Activated B cell treated with CpG ODN at 0.5 μM for 24 hours (primary cell): ENCODE results near the gene RAB40B. TPM values are rescaled to one million over a fixed set of nuclear protein-coding genes. Genes with fewer than 3 reads are reported as not detected.

ENCODE experiments used
- ATAC-seq: fragments of 200-7000 bp; cut with Tn5 transposase; one replicate; pipeline ENCODE4 v1.10.0; 2021; ENCODE audit warnings: low read depth, mild to moderate bottlenecking, moderate library complexity
- CTCF ChIA-PET: fragments of 350-600 bp; sonication (Branson Sonifier 250); formaldehyde crosslinking; loops from one replicate; lab custom pipeline; 2021; ENCODE audit warnings: antibody characterized with exemption; lab: Charles Lee
- POLR2A ChIA-PET: fragments of 350-600 bp; sonication (Branson Sonifier 250); formaldehyde crosslinking; loops from one replicate; lab custom pipeline; 2021; ENCODE audit warnings: antibody characterized with exemption; lab: Charles Lee
- DNase-seq: peaks from one replicate; pipeline ENCODE4 v3.0.0; 2022
- H3K27ac Mint-ChIP-seq: one replicate; pipeline ENCODE4 v1.8.0; 2020; ENCODE audit warnings: mixed read lengths
- H3K27me3 Mint-ChIP-seq: one replicate; pipeline ENCODE4 v1.8.0; 2021; ENCODE audit warnings: mixed read lengths
- H3K36me3 Mint-ChIP-seq: one replicate; pipeline ENCODE4 v1.8.0; 2021; ENCODE audit warnings: low read depth, mixed read lengths
- H3K4me1 Mint-ChIP-seq: one replicate; pipeline ENCODE4 v1.8.0; 2021; ENCODE audit warnings: mixed read lengths
- H3K4me3 Mint-ChIP-seq: one replicate; pipeline ENCODE4 v1.8.0; 2020; ENCODE audit warnings: mild to moderate bottlenecking, mixed read lengths
- H3K9me3 Mint-ChIP-seq: one replicate; pipeline ENCODE4 v1.8.0; 2020; ENCODE audit warnings: mixed read lengths
- CTCF ChIP-seq: fragments of 200-600 bp; IDR thresholded peaks from one replicate; pipeline ENCODE4 v1.8.0; 2022; ENCODE audit warnings: antibody characterized with exemption, mild to moderate bottlenecking
- intact Hi-C: fragments of 100-400 bp; cut with micrococcal nuclease; formaldehyde crosslinking; loops from one replicate; pipeline ENCODE4 v1.15.1; 2024
- total RNA-seq: library from RNA; stranded (reverse); gene quantifications from 2 replicates; pipeline ENCODE4 v1.2.3, GENCODE V29; 2022

RAB40B gene
- total RNA-seq, 1 donor from 2014 or later, result 2.6 TPM

GRCh38 chr17:82639628-82640027, 58.9 kb downstream of the RAB40B start:
- CTCF ChIA-PET, result no interaction called here
- no peak overlapping the region for H3K4me3 Mint-ChIP-seq
- H3K4me1 Mint-ChIP-seq, result peaks cover 13% of the 10 kb centered on the region
- DNase-seq (no peak), ATAC-seq (no peak)
- no peak overlapping the region for H3K27ac Mint-ChIP-seq
- TF ChIP-seq CTCF, result no peak
- peaks cover 8% of the 10 kb centered on the region for H3K9me3 Mint-ChIP-seq
- intact Hi-C loops, result no loop called here
- H3K27me3 Mint-ChIP-seq, result no peaks in the 10 kb centered on the region
- POLR2A ChIA-PET, result no interaction called here
- peaks cover 72% of the 10 kb centered on the region for H3K36me3 Mint-ChIP-seq

- TF ChIP-seq CTCF, result no peak
- Mint-ChIP-seq H3K36me3 (peaks cover 67% of the 10 kb centered on the region), H3K27ac (no peak overlapping the region), H3K27me3 (no peaks in the 10 kb centered on the region), H3K9me3 (peaks cover 8% of the 10 kb centered on the region), H3K4me3 (no peak overlapping the region), H3K4me1 (peaks cover 9% of the 10 kb centered on the region)
- ChIA-PET CTCF (no interaction called here), POLR2A (no interaction called here)
- intact Hi-C loops, result no loop called here
- no peak for ATAC-seq
- no peak for DNase-seq
Measured at GRCh38 chr17:82638183-82638773, 60.2 kb downstream of the RAB40B start.

GRCh38 chr17:82636626-82637598, 61.6 kb downstream of the RAB40B start:
- Mint-ChIP-seq H3K36me3 (peaks cover 63% of the 10 kb centered on the region), H3K4me1 (peaks cover 15% of the 10 kb centered on the region), H3K27me3 (no peaks in the 10 kb centered on the region), H3K27ac (no peak overlapping the region), H3K9me3 (peaks cover 8% of the 10 kb centered on the region), H3K4me3 (no peak overlapping the region)
- TF ChIP-seq CTCF, result no peak
- POLR2A ChIA-PET, result no interaction called here
- CTCF ChIA-PET, result interaction anchor here (0.7 kb wide), 1 partner anchor 19 kb away, joined by 3 read pairs; no protein-coding TSS in a partner anchor
- ATAC-seq, result no peak
- DNase-seq, result no peak
- intact Hi-C loops, result no loop called here

- TF ChIP-seq CTCF, result no peak
- ChIA-PET CTCF (no interaction called here), POLR2A (no interaction called here)
- Mint-ChIP-seq H3K36me3 (peaks cover 61% of the 10 kb centered on the region), H3K27ac (no peak overlapping the region), H3K9me3 (peaks cover 8% of the 10 kb centered on the region), H3K4me1 (peaks cover 6% of the 10 kb centered on the region), H3K27me3 (no peaks in the 10 kb centered on the region), H3K4me3 (no peak overlapping the region)
- DNase-seq, result no peak
- intact Hi-C loops, result no loop called here
- no peak for ATAC-seq
Measured at GRCh38 chr17:82633343-82633742, 65.2 kb downstream of the RAB40B start.

- H3K4me1 Mint-ChIP-seq, result peaks cover 6% of the 10 kb centered on the region
- H3K27ac Mint-ChIP-seq, result no peak overlapping the region
- H3K4me3 Mint-ChIP-seq, result no peak overlapping the region
- TF ChIP-seq CTCF, result no peak
- H3K27me3 Mint-ChIP-seq, result no peaks in the 10 kb centered on the region
- ChIA-PET POLR2A (no interaction called here), CTCF (no interaction called here)
- H3K36me3 Mint-ChIP-seq, result peaks cover 64% of the 10 kb centered on the region
- DNase-seq (no peak), ATAC-seq (no peak)
- intact Hi-C loops, result no loop called here
- peaks cover 7% of the 10 kb centered on the region for H3K9me3 Mint-ChIP-seq
Measured at GRCh38 chr17:82632451-82632850, 66.0 kb downstream of the RAB40B start.
